MCF 10A (cell line): Measurements from ENCODE around the gene FLOT1. TPM values are rescaled to one million over a fixed set of nuclear protein-coding genes. Genes with fewer than 3 reads are reported as not detected.

Experiments
- BruUV-seq: library from RNA; stranded (reverse); fragments of 400-500 nt; replicated peaks from 2 replicates; lab custom pipeline; 2021; lab: Mats Ljungman, UMichigan
- CTCF ChIA-PET: fragments of 300-600 bp; sonication (Branson Sonifier 250); formaldehyde crosslinking; extraction: SDS; loops from one replicate; lab custom pipeline; 2021; ENCODE audit warnings: antibody characterized with exemption, inconsistent platforms; lab: Yijun Ruan, JAX
- POLR2A ChIA-PET: fragments of 300-600, 350-650 bp; sonication (Branson Sonifier 250); formaldehyde crosslinking; extraction: SDS; loops from one replicate; lab custom pipeline; 2020; ENCODE audit warnings: antibody characterized with exemption, inconsistent platforms; lab: Yijun Ruan, JAX
- DNase-seq: peaks from one replicate; pipeline ENCODE4 v3.0.0-alpha.2; 2018; ENCODE audit not compliant: unreplicated experiment
- H3K27ac Mint-ChIP-seq: one replicate; pipeline ENCODE4 v1.8.0; 2022; ENCODE audit warnings: mild to moderate bottlenecking, low read depth, mixed read lengths; ENCODE audit not compliant: unreplicated experiment
- H3K27me3 Mint-ChIP-seq: one replicate; pipeline ENCODE4 v1.8.0; 2022; ENCODE audit warnings: mixed read lengths; ENCODE audit not compliant: insufficient read depth, unreplicated experiment
- H3K36me3 Mint-ChIP-seq: one replicate; pipeline ENCODE4 v1.8.0; 2022; ENCODE audit warnings: mild to moderate bottlenecking, moderate library complexity, mixed read lengths; ENCODE audit not compliant: insufficient read depth, unreplicated experiment
- H3K4me1 Mint-ChIP-seq: one replicate; pipeline ENCODE4 v1.8.0; 2022; ENCODE audit warnings: mixed read lengths; ENCODE audit not compliant: insufficient read depth, unreplicated experiment
- H3K4me3 Mint-ChIP-seq: one replicate; pipeline ENCODE4 v1.8.0; 2022; ENCODE audit warnings: mild to moderate bottlenecking, moderate library complexity, mixed read lengths; ENCODE audit not compliant: unreplicated experiment
- H3K9me3 Mint-ChIP-seq: one replicate; pipeline ENCODE4 v1.8.0; 2022; ENCODE audit warnings: mixed read lengths; ENCODE audit not compliant: unreplicated experiment
- CTCF ChIP-seq: fragments of 200-600 bp; IDR thresholded peaks from one replicate; pipeline ENCODE4 v1.8.0; 2022; ENCODE audit warnings: antibody characterized with exemption, mild to moderate bottlenecking; ENCODE audit not compliant: unreplicated experiment
- intact Hi-C: fragments of 100-400 bp; cut with micrococcal nuclease; formaldehyde crosslinking; loops from 2 replicates; pipeline ENCODE4 v1.14.1; 2022
- total RNA-seq: library from RNA; stranded (reverse); gene quantifications from 2 replicates; pipeline ENCODE4 v1.2.3, GENCODE V29; 2022

Gene FLOT1
- total RNA-seq, 1 experiment from 2014 or later: 61.8 TPM

- DNase-seq: no peak
- intact Hi-C loops: no loop called here
- BruUV-seq: no TSS peak
- peaks cover 61% of the 10 kb centered on the region for H3K36me3 Mint-ChIP-seq
- H3K27me3 Mint-ChIP-seq: no peaks in the 10 kb centered on the region
- no peak for TF ChIP-seq CTCF
- no peaks in the 10 kb centered on the region for H3K9me3 Mint-ChIP-seq
- no peak overlapping the region for H3K4me3 Mint-ChIP-seq
- ChIA-PET POLR2A (interaction anchor here (1.0 to 1.4 kb wide), 3 partner anchors 9 to 21 kb away, joined by 3 to 9 read pairs (median 4); partner anchors contain the start of gene NRM), CTCF (interaction anchor here (0.7 to 1.8 kb wide), 5 partner anchors 8 to 372 kb away, joined by 3 to 5 read pairs (median 3); no protein-coding TSS in a partner anchor)
- peaks cover 35% of the 10 kb centered on the region for H3K4me1 Mint-ChIP-seq
- H3K27ac Mint-ChIP-seq: peak overlapping the region; percentile 28
Measured at GRCh38 chr6:30711758-30712380, 30.6 kb downstream of the FLOT1 start.

- H3K9me3 Mint-ChIP-seq: no peaks in the 10 kb centered on the region
- POLR2A ChIA-PET: interaction anchor here (1.6 kb wide), 1 partner anchor 10 kb away, joined by 3 read pairs; no protein-coding TSS in a partner anchor
- no peak overlapping the region for H3K4me3 Mint-ChIP-seq
- TF ChIP-seq CTCF: no peak
- H3K36me3 Mint-ChIP-seq: peaks cover 46% of the 10 kb centered on the region
- DNase-seq: no peak
- no peaks in the 10 kb centered on the region for H3K27me3 Mint-ChIP-seq
- CTCF ChIA-PET: interaction anchor here (0.6 to 1.3 kb wide), 2 partner anchors 13 to 490 kb away, joined by 3 read pairs; no protein-coding TSS in a partner anchor
- no TSS peak for BruUV-seq
- intact Hi-C loops: no loop called here
- H3K27ac Mint-ChIP-seq: no peak overlapping the region
- H3K4me1 Mint-ChIP-seq: peaks cover 25% of the 10 kb centered on the region
Measured at GRCh38 chr6:30709101-30709868, 33.2 kb downstream of the FLOT1 start.

GRCh38 chr6:30707281-30707850 is 35.1 kb downstream of the FLOT1 start:
- Mint-ChIP-seq H3K9me3 (no peaks in the 10 kb centered on the region), H3K4me3 (no peak overlapping the region), H3K36me3 (peaks cover 42% of the 10 kb centered on the region), H3K27ac (peak overlapping the region; percentile 62), H3K27me3 (no peaks in the 10 kb centered on the region), H3K4me1 (peaks cover 17% of the 10 kb centered on the region)
- BruUV-seq: no TSS peak
- intact Hi-C loops: no loop called here
- CTCF ChIA-PET: interaction anchor here (0.9 kb wide), 1 partner anchor 10 kb away, joined by 3 read pairs; the partner anchor contains the start of gene MDC1
- POLR2A ChIA-PET: interaction anchor here (0.6 to 1.9 kb wide), 7 partner anchors 10 to 94 kb away, joined by 3 to 9 read pairs (median 3); partner anchors contain the start of gene MDC1
- peak; percentile 75 for DNase-seq
- no peak for TF ChIP-seq CTCF
